GM18499 (cell line): ENCODE data around the gene TUT1.
"Not testable (repeated sequence)": the region's sequence is repeated elsewhere in the genome, so short reads cannot be mapped to it uniquely, and the experiment has no call there.

ENCODE experiments used
- ATAC-seq: cut with Tn5 transposase; IDR thresholded peaks from one replicate; pipeline ENCODE4 v1.9.1; 2021; ENCODE audit warnings: moderate number of reproducible peaks; ENCODE audit not compliant: insufficient read depth, unreplicated experiment

TUT1 gene

DNA sequence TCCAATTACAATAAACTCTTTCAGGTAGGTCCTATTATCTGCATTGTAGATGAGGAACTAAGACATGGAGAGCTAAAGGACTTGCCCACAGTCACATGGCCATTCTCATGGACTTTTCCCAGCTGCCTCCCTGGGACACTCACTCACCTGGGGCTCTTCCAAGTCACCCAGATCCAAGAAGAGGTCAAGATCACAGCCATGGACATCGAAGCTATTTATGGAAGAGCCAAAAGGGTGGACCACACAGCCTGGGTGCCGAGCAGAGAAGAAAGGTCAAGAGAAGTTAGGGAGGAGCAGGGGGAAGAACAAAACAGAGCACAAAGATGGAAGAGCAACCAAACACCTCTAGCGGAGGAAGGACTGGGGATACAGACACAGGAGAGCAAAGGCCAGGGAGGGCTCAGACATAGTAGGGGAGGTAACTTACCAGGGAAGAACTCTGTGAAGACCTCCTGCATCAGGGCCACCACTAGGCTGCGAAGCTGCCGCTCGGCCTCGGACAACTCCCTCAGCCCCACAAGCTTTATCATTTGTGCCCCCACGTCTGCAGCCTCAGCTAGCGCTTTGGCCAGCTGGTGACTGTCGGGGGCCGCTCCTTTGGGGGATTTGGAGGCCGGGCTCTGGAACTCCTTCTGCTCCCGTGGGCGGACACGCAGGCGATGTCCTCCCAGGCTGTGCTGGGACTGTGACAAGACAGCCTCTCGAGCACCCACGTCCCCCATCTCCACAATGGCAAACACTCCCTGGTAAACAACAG, 10.2 kb downstream of the TUT1 start:
- ATAC-seq = no peak

- no peak for ATAC-seq
These were observed 12.1 kb downstream of the TUT1 start for GRCh38 chr11:62579252-62579651.

DNA sequence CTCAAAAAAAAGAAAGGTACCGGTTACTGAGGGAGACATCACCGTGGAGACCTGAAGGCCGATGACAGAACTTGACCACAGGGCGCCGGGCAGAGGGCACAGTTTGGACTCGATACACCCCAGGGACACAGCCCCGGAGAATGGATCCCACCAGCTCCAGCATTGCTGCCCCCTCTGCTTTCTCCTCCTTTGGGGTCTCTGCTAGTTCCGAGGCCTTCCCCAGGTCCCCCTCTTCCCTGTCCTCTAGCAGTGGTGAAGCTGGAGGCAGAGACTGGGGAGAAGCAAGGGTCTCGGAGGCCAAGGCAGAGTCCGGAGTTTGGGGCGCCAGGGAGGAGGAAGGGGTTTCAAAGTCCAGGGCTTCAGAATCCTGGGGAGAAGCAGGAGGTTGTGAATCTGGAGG, 12.8 kb downstream of the TUT1 start:
- no peak for ATAC-seq

GRCh38 chr11:62577046-62577714, 14.1 kb downstream of the TUT1 start:
- ATAC-seq = no peak

DNA sequence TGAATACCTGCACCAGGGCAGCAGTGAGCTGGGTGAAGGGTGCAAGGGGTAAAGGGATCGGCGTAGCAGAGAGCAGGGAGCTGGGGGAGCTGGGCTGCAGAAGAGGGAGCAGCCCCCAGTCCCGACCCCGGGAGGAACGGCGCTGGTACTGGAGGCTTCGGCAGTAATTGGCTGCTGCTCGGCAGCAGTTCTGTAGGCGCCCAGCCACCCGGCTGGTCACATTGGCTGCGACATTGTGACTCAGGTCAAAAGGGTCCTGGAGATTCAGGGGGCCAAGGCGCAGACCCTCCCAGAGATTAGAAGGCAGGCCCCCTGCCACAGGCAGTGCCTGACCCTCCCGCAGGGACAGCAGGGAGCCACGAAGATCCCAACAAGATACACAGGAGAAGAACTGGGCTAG, 15.5 kb downstream of the TUT1 start:
- no peak for ATAC-seq

GRCh38 chr11:62575156-62575555, 16.2 kb downstream of the TUT1 start:
- no peak for ATAC-seq

GRCh38 chr11:62574363-62575071, 16.8 kb downstream of the TUT1 start:
- ATAC-seq = no peak

- peak; percentile 59 for ATAC-seq
These were observed 17.5 kb downstream of the TUT1 start, which contains the start of gene EEF1G for GRCh38 chr11:62573592-62574362. Gene EEF1G (minus strand): TSS chr11:62573891. CDS start chr11:62573842, 49 bp downstream.

DNA sequence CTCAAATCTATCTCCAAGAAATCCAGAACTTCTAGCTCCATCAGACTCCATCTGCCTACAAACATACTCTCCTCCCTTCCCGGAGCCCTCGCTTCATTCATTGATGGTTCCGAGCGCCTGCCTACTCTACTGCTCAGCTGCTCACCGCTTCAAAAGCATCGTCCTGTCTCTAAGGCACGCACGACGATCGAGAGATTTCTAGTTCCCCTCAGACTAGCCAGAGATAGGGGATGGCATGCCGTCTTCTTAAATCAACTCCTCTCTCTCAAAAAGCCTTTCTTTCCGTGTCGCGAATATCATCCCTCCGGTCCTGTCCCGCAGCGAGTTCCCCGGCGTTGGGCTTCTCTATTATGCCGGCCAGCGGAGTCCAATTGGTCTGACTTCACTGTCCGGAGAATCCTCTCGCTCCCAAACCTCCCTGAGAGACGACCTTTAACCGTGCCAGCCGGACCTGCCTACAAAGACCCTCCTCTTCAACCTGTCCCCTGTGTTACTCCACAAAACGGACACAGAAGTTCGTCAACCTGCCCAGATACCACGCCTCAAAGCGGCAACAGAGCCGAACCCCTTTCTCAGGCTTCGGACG, 18.2 kb downstream of the TUT1 start:
- no peak for ATAC-seq

DNA sequence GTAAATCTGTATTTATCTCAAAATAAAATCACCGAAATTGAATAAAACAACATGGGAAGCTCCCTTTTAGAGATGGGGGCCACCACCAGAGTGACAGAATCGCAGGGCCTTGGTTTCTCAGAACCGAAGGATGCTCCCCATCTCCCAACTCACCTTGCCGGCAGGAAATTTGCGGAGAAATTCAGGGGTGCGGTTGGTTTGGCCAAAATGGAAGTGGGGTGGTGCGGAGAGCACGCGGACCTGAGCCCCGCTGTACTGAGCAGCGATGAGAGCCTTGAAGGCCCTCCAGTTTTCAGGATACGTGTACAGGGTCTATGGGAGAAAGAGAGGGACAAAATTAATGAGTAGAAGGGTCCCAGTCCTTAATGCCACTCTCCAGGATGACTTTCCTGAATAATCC, 18.9 kb downstream of the TUT1 start:
- ATAC-seq = no peak

DNA sequence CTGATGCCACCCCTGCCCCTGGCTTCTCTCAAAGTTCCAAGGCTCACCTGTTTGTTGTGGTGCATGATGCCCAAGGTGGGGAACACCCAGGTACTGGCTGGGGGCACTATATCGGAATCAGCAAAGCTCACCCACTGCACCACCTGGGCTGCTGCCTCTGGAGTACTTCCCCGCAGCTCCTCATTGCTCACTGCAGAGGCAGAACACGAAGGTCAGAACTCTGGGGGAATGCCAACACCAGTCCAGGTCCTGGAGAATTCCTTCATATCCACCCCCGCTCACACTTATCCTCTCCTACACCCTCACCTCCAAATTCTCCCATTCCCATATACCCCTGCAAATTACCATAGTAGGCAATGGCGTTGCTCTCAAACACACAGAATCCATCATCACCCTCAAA, 19.8 kb downstream of the TUT1 start:
- ATAC-seq = not testable (repeated sequence)

GRCh38 chr11:62570903-62571302, 20.4 kb downstream of the TUT1 start:
- ATAC-seq = not testable (repeated sequence)

- no peak for ATAC-seq
These were observed 21.7 kb downstream of the TUT1 start for GRCh38 chr11:62569611-62570010.

GRCh38 chr11:62567018-62567633, 24.2 kb downstream of the TUT1 start:
- ATAC-seq = no peak

DNA sequence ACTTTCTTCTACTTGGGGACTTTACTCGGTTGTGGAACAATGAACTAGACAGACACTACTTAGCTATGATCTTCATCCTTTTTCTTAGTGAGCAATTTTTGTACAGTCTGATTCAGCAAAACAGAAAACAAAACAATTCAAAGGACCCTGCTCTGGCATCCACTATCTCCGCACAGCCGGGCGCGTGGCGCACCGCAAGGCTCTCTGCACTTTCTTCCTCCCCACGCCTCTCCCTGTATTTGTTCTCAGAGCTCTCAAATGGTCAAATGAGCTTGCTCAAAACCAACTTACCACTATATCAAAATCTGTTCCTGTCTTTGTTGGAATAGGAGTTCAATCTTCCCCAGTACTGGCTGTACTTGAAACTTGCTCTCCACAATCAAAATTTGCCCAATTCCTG, 25.1 kb downstream of the TUT1 start:
- no peak for ATAC-seq

DNA sequence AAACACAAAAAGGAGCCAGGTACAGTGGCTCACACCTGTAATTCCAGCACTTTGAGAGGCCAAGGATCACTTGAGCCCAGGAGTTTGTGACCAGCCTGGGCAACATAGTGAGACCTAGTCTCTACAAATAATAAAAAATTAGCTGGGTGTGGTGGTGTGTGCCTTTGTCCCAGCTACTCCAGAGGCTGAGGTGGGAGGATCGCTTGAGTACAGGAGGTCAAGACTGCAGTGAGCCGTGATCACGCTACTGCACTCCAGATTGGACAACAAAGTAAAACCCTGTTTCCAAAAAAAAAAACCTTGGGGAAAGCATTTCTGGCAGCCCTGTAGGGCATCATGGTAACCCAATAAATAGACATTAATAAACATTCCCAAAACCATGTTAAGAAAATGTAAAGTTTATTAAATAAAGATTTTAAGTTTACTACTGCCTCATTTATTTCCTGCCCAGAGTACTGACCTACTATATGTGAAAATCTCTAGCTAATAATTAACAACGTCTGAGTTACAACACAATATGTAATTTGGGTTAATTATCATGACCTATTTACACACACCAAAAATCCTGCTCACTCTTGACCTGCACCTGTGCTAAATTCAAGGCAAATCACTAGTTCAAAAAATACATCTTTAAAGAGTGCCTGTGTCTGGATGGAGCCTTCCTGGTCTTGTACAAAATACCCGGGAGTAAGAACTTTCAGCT, 26.1 kb downstream of the TUT1 start:
- no peak for ATAC-seq

- not testable (repeated sequence) for ATAC-seq
These were observed 29.6 kb downstream of the TUT1 start for GRCh38 chr11:62561677-62562230.

GRCh38 chr11:62560566-62561103, 30.7 kb downstream of the TUT1 start:
- no peak for ATAC-seq
